Keratinocyte (primary cell): ENCODE data around the gene TEAD4. TPM values are rescaled to one million over a fixed set of nuclear protein-coding genes. Genes with fewer than 3 reads are reported as not detected.

Source experiments
- DNase-seq: peaks from one replicate; pipeline ENCODE4 v3.0.0-alpha.2; 2011; ENCODE audit warnings: low read depth, missing footprints, low spot score
- FAIRE-seq: peaks from 2 replicates; lab custom pipeline; 2011; peaks lifted over from hg19 to GRCh38; lab: Jason Lieb, UNC
- H2AFZ ChIP-seq: 2 replicates; pipeline ENCODE4 v1.6.0; 2012; ENCODE audit warnings: low read length, control low read depth, inconsistent platforms; ENCODE audit not compliant: control insufficient read depth
- H3K27ac ChIP-seq: 2 replicates; pipeline ENCODE4 v1.5.1; 2011; ENCODE audit warnings: low read length; ENCODE audit not compliant: control insufficient read depth, insufficient read depth
- H3K27me3 ChIP-seq: 3 replicates; pipeline ENCODE4 v1.6.0; 2011; ENCODE audit warnings: low read length; ENCODE audit not compliant: control insufficient read depth, insufficient read depth; ENCODE audit errors: extremely low read depth
- H3K36me3 ChIP-seq, 2 experiments: 2 replicates in 1 of 2; 3 replicates in 1 of 2; pipeline ENCODE4 v1.5.1; 2011; ENCODE audit warnings: low read length in 2 of 2, mild to moderate bottlenecking in 1 of 2; ENCODE audit not compliant: control insufficient read depth in 2 of 2, insufficient read depth in 2 of 2; ENCODE audit errors: extremely low read depth in 1 of 2
- H3K4me1 ChIP-seq: 3 replicates; pipeline ENCODE4 v1.5.1; 2011; ENCODE audit warnings: low read length; ENCODE audit not compliant: control insufficient read depth, insufficient read depth; ENCODE audit errors: extremely low read depth
- H3K4me2 ChIP-seq: 3 replicates; pipeline ENCODE4 v1.6.0; 2011; ENCODE audit warnings: low read depth, low read length; ENCODE audit not compliant: control insufficient read depth, insufficient read depth; ENCODE audit errors: extremely low read depth
- H3K4me3 ChIP-seq, 3 experiments: fragments of 200-600 bp in 1 of 3; sonication (generic) in 1 of 3; 2 replicates in 2 of 3; 3 replicates in 1 of 3; pipeline ENCODE4 v1.5.1; 2011 to 2016; ENCODE audit warnings: low read length in 3 of 3, mild to moderate bottlenecking in 3 of 3, control low read depth in 2 of 3, inconsistent platforms in 1 of 3, low read depth in 1 of 3, mixed read lengths in 1 of 3, mixed run types in 1 of 3, moderate library complexity in 1 of 3; ENCODE audit not compliant: control insufficient read depth in 2 of 3, insufficient read depth in 2 of 3; ENCODE audit errors: extremely low read depth in 1 of 3
- H3K79me2 ChIP-seq: 2 replicates; pipeline ENCODE4 v1.6.0; 2012; ENCODE audit warnings: low read length; ENCODE audit not compliant: control insufficient read depth, insufficient read depth
- H3K9ac ChIP-seq: 3 replicates; pipeline ENCODE4 v1.6.0; 2011; ENCODE audit warnings: low read length; ENCODE audit not compliant: control insufficient read depth, insufficient read depth; ENCODE audit errors: extremely low read depth
- H3K9me1 ChIP-seq: 3 replicates; pipeline ENCODE4 v1.6.0; 2011; ENCODE audit warnings: low read length; ENCODE audit not compliant: control insufficient read depth, insufficient read depth; ENCODE audit errors: extremely low read depth
- H3K9me3 ChIP-seq: 2 replicates; pipeline ENCODE4 v1.5.1; 2012; ENCODE audit warnings: low read depth, low read length; ENCODE audit not compliant: control insufficient read depth
- H4K20me1 ChIP-seq: 3 replicates; pipeline ENCODE4 v1.6.0; 2011; ENCODE audit warnings: low read length; ENCODE audit not compliant: control insufficient read depth, insufficient read depth; ENCODE audit errors: extremely low read depth
- EZH2 ChIP-seq: IDR thresholded peaks from one replicate; pipeline ENCODE4 v1.6.1; 2012; ENCODE audit warnings: inconsistent platforms, mild to moderate bottlenecking, low read length, moderate library complexity
- dilution Hi-C: fragments of 300-500 bp; cut with MboI; formaldehyde crosslinking; loops from one replicate; pipeline ENCODE4 v1.7.0; 2020; ENCODE audit warnings: low sequenced_read_pairs; ENCODE audit not compliant: extremely low pct_ligation_motif_present
- polyA plus RNA-seq, 5 experiments: library from polyadenylated mRNA; depleted of rRNA in 3 of 5; stranded (reverse) in 3 of 5; stranded (forward) in 1 of 5; unstranded in 1 of 5; fragments of >200 nt; gene quantifications; 1 replicate in 1 of 5; 2 replicates in 3 of 5; 3 replicates in 1 of 5; pipeline versions ENCODE4 v1.2.1 to v1.2.3, GENCODE V29; 2011 to 2012; ENCODE audit warnings: missing spikeins in 2 of 5, low read depth in 1 of 5, low replicate concordance in 1 of 5
- TF ChIP-seq, protein P1 (sequence below), 3 experiments: IDR thresholded peaks in 1 of 3; conservative IDR thresholded peaks in 1 of 3; optimal IDR thresholded peaks in 1 of 3; 2 replicates in 2 of 3; 3 replicates in 1 of 3; pipeline versions ENCODE3 to v1.5.1; 2011; ENCODE audit warnings: low read length in 3 of 3, mild to moderate bottlenecking in 3 of 3, moderate library complexity in 2 of 3, control low read depth in 1 of 3, inconsistent platforms in 1 of 3; ENCODE audit not compliant: insufficient read depth in 2 of 3; ENCODE audit errors: extremely low read depth in 1 of 3

Gene TEAD4
- polyA plus RNA-seq, 1 donor (not counting 4 experiments of a cell fraction or from before 2014, with no cell fraction given) = 8.1 TPM

DNA sequence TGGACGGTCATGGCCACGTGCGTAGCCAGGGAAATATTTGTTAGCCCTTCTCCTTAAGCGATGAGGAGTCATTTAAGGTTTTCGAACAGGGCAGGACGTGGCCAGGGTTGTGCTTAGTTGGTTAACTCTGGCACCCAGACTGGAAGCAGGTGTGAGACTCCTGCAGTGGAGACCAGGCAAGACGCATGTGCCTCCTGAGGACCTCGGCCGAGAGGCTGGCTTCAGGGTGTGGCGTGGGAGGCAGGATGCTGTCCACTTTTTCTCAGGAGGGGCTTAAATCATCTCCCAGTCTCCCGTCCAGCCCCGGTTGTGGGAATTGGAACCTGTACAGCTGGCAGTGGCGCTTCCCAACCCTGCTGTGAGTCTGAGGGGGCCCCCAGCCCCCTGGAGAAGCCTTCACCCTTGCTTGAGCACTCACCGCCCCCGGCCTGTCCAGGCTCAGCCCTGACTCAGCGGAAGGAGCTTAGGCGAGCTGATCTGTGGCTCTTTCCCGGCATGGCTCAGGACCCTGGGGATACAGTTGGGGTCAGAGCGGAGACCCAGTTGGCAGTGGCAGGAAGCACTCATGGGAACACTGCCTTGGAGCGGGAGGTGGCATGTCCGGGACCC, 71.7 kb downstream of the TEAD4 start:
- Histone ChIP-seq H3K27ac (no peak overlapping the region), H3K9me1 (no peaks in the 10 kb centered on the region), H3K9me3 (no peaks in the 10 kb centered on the region), H3K4me2 (no peak overlapping the region), H3K4me3 (no peak overlapping the region), H3K9ac (no peak overlapping the region), H3K27me3 (no peaks in the 10 kb centered on the region), H2AFZ (no peak overlapping the region), H3K36me3 (no peaks in the 10 kb centered on the region), H4K20me1 (no peaks in the 10 kb centered on the region), H3K4me1 (no peaks in the 10 kb centered on the region), H3K79me2 (no peaks in the 10 kb centered on the region)
- DNase-seq (no peak), FAIRE-seq (no peak)
- dilution Hi-C loops = no loop called here
- TF ChIP-seq, protein P1, sequence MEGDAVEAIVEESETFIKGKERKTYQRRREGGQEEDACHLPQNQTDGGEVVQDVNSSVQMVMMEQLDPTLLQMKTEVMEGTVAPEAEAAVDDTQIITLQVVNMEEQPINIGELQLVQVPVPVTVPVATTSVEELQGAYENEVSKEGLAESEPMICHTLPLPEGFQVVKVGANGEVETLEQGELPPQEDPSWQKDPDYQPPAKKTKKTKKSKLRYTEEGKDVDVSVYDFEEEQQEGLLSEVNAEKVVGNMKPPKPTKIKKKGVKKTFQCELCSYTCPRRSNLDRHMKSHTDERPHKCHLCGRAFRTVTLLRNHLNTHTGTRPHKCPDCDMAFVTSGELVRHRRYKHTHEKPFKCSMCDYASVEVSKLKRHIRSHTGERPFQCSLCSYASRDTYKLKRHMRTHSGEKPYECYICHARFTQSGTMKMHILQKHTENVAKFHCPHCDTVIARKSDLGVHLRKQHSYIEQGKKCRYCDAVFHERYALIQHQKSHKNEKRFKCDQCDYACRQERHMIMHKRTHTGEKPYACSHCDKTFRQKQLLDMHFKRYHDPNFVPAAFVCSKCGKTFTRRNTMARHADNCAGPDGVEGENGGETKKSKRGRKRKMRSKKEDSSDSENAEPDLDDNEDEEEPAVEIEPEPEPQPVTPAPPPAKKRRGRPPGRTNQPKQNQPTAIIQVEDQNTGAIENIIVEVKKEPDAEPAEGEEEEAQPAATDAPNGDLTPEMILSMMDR (optimal IDR thresholded peaks at IDR 0.05 in 1 of 3, IDR thresholded peaks at IDR 0.05 in 1 of 3, conservative IDR thresholded peaks at IDR 0.05 in 1 of 3; ENCODE audit: extremely low read depth in 1 of 3, insufficient read depth in 2 of 3, low read length in 3 of 3) = no peak
- TF ChIP-seq EZH2 = no peak

DNA sequence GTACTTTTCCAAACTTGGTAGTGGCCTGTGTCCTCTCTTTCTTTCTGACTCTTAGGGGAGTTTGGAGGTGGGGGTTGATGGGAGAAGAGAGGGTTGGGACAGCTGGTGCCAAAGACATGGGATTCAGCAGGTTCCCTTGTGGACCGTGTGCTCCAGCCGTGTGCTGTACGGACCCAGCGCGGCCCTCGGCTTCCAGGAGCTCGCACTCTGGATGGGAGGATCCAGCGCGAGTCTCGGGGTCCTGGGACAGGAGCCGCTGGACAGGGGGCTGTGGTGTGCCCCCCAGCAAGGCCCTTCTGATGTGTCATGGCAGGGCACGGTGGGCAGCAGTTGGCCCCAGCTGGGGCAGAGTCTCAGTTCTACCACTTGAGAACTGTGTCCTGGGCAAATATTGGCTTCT, 73.0 kb downstream of the TEAD4 start:
- Histone ChIP-seq H3K79me2 (no peaks in the 10 kb centered on the region), H3K4me1 (no peaks in the 10 kb centered on the region), H3K9ac (no peak overlapping the region), H4K20me1 (no peaks in the 10 kb centered on the region), H3K36me3 (no peaks in the 10 kb centered on the region), H3K4me3 (no peak overlapping the region), H3K27ac (no peak overlapping the region), H2AFZ (no peak overlapping the region), H3K9me3 (no peaks in the 10 kb centered on the region), H3K9me1 (no peaks in the 10 kb centered on the region), H3K27me3 (no peaks in the 10 kb centered on the region), H3K4me2 (no peak overlapping the region)
- dilution Hi-C loops = no loop called here
- FAIRE-seq (no peak), DNase-seq (no peak)
- TF ChIP-seq EZH2 = no peak
- TF ChIP-seq, protein P1 (optimal IDR thresholded peaks at IDR 0.05 in 1 of 3, IDR thresholded peaks at IDR 0.05 in 1 of 3, conservative IDR thresholded peaks at IDR 0.05 in 1 of 3; ENCODE audit: extremely low read depth in 1 of 3, insufficient read depth in 2 of 3, low read length in 3 of 3) = no peak
